NOMO-1 treated with DMSO at 0.1 percent for 48 hours (cell line): ENCODE measurements around the gene PBX4.
"Not testable (repeated sequence)": the region's sequence is repeated elsewhere in the genome, so short reads cannot be mapped to it uniquely, and the experiment has no call there.

Experiments
- DNase-seq: peaks from one replicate; lab custom pipeline; 2025; ENCODE audit not compliant: unreplicated experiment; lab: John Stamatoyannopoulos, UW

PBX4 gene

GRCh38 chr19:19627621-19628500, 9.4 kb upstream of the PBX4 start, which contains the start of gene LPAR2:
Gene LPAR2 (minus strand): TSS chr19:19628220. CDS start chr19:19627275, 945 bp downstream.
- DNase-seq = peak; percentile 10

GRCh38 chr19:19626516-19627472, 8.3 kb upstream of the PBX4 start:
- no peak for DNase-seq

GRCh38 chr19:19624032-19624570, 5.6 kb upstream of the PBX4 start:
- no peak for DNase-seq

- no peak for DNase-seq
Observed at GRCh38 chr19:19623383-19623782, 4.9 kb upstream of the PBX4 start.

- DNase-seq = no peak
Observed at GRCh38 chr19:19619849-19620210, 1.3 kb upstream of the PBX4 start.

- DNase-seq = no peak
Observed at GRCh38 chr19:19619181-19619848, 828 bp upstream of the PBX4 start.

GRCh38 chr19:19615086-19615485, 3.4 kb downstream of the PBX4 start:
- DNase-seq = no peak

- no peak for DNase-seq
Observed at GRCh38 chr19:19613506-19613905, 5.0 kb downstream of the PBX4 start.

GRCh38 chr19:19610376-19611202, 7.9 kb downstream of the PBX4 start:
- no peak for DNase-seq

- DNase-seq = not testable (repeated sequence)
Observed at GRCh38 chr19:19606686-19607085, 11.8 kb downstream of the PBX4 start.

GRCh38 chr19:19606021-19606420, 12.5 kb downstream of the PBX4 start:
- DNase-seq = no peak

- no peak for DNase-seq
Observed at GRCh38 chr19:19602713-19603324, 15.7 kb downstream of the PBX4 start.

- DNase-seq = no peak
Observed at GRCh38 chr19:19602136-19602712, 16.3 kb downstream of the PBX4 start.

- DNase-seq = no peak
Observed at GRCh38 chr19:19600793-19601330, 17.6 kb downstream of the PBX4 start.

GRCh38 chr19:19598728-19599451, 19.6 kb downstream of the PBX4 start:
- not testable (repeated sequence) for DNase-seq

- DNase-seq = no peak
Observed at GRCh38 chr19:19597809-19598306, 20.6 kb downstream of the PBX4 start.

GRCh38 chr19:19595171-19595701, 23.3 kb downstream of the PBX4 start:
- DNase-seq = no peak

GRCh38 chr19:19594381-19594780, 24.1 kb downstream of the PBX4 start:
- no peak for DNase-seq
